ENCODE results near the gene SGMS2.

- no peak for TF ChIP-seq POLR2A (IDR thresholded peaks at IDR 0.05; ENCODE audit: low read depth)
- TF ChIP-seq, protein P1, sequence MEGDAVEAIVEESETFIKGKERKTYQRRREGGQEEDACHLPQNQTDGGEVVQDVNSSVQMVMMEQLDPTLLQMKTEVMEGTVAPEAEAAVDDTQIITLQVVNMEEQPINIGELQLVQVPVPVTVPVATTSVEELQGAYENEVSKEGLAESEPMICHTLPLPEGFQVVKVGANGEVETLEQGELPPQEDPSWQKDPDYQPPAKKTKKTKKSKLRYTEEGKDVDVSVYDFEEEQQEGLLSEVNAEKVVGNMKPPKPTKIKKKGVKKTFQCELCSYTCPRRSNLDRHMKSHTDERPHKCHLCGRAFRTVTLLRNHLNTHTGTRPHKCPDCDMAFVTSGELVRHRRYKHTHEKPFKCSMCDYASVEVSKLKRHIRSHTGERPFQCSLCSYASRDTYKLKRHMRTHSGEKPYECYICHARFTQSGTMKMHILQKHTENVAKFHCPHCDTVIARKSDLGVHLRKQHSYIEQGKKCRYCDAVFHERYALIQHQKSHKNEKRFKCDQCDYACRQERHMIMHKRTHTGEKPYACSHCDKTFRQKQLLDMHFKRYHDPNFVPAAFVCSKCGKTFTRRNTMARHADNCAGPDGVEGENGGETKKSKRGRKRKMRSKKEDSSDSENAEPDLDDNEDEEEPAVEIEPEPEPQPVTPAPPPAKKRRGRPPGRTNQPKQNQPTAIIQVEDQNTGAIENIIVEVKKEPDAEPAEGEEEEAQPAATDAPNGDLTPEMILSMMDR (IDR thresholded peaks at IDR 0.05) = no peak
- no peak for TF ChIP-seq POLR2AphosphoS5 (IDR thresholded peaks at IDR 0.05)
- no peak for TF ChIP-seq EP300 (IDR thresholded peaks at IDR 0.05)
Measured at GRCh38 chr4:107915220-107915619, 90.5 kb downstream of the SGMS2 start.
